A673 (cell line): Measurements from ENCODE around the gene LRCH1. TPM values are rescaled to one million over a fixed set of nuclear protein-coding genes. Genes with fewer than 3 reads are reported as not detected.

Source experiments
- BruUV-seq: library from RNA; stranded (reverse); fragments of 400-500 nt; replicated peaks from 2 replicates; lab custom pipeline; 2021; lab: Mats Ljungman, UMichigan
- CTCF ChIA-PET: fragments of 300-600 bp; sonication (Branson Sonifier 250); formaldehyde crosslinking; loops from one replicate; lab custom pipeline; 2022; ENCODE audit warnings: antibody characterized with exemption; lab: Charles Lee
- POLR2A ChIA-PET: fragments of 300-600 bp; sonication (Branson Sonifier 250); formaldehyde crosslinking; loops from one replicate; lab custom pipeline; 2022; ENCODE audit warnings: antibody characterized with exemption; ENCODE audit not compliant: low non-redundant PET; lab: Charles Lee
- DNase-seq: peaks from one replicate; pipeline ENCODE4 v3.0.0-alpha.2; 2015; ENCODE audit warnings: low spot score
- H3K27ac ChIP-seq: fragments of 200-600 bp; sonication (generic); 2 replicates; pipeline ENCODE4 v1.5.1; 2016; ENCODE audit warnings: mixed run types, low read depth, mild to moderate bottlenecking, mixed read lengths, antibody characterized with exemption, low read length; ENCODE audit not compliant: poor library complexity, severe bottlenecking
- H3K27me3 ChIP-seq: fragments of 200-600 bp; sonication (generic); replicated peaks from 2 replicates; pipeline ENCODE4 v1.6.1; 2017; ENCODE audit warnings: mixed run types, low read depth, mild to moderate bottlenecking, mixed read lengths, antibody characterized with exemption, low read length; ENCODE audit not compliant: insufficient read depth, poor library complexity
- H3K36me3 ChIP-seq: fragments of 200-600 bp; sonication (generic); 2 replicates; pipeline ENCODE4 v1.6.1; 2016; ENCODE audit warnings: mixed run types, mild to moderate bottlenecking, mixed read lengths, antibody characterized with exemption, low read length; ENCODE audit not compliant: insufficient read depth, poor library complexity, severe bottlenecking
- H3K4me1 ChIP-seq: fragments of 200-600 bp; sonication (generic); 2 replicates; pipeline ENCODE4 v1.6.1; 2017; ENCODE audit warnings: mixed run types, mild to moderate bottlenecking, mixed read lengths, antibody characterized with exemption, low read length; ENCODE audit not compliant: insufficient read depth, poor library complexity, severe bottlenecking
- H3K4me3 ChIP-seq: fragments of 200-600 bp; sonication (generic); 2 replicates; pipeline ENCODE4 v1.5.1; 2016; ENCODE audit warnings: low read depth, mixed run types, mild to moderate bottlenecking, mixed read lengths, low read length; ENCODE audit not compliant: poor library complexity, severe bottlenecking
- H3K9me3 ChIP-seq: fragments of 200-600 bp; sonication (generic); 2 replicates; pipeline ENCODE4 v1.6.1; 2016; ENCODE audit warnings: mixed run types, low read depth, mild to moderate bottlenecking, mixed read lengths, antibody characterized with exemption, low read length; ENCODE audit not compliant: poor library complexity, severe bottlenecking
- CTCF ChIP-seq: fragments of 300-800, 200-600 bp; sonication (generic); conservative IDR thresholded peaks from 2 replicates; pipeline ENCODE4 v1.5.1; 2017; ENCODE audit warnings: low read depth, mild to moderate bottlenecking, antibody characterized with exemption, low read length, moderate library complexity, mixed read lengths
- EZH2 ChIP-seq: fragments of 200-600 bp; sonication (generic); IDR thresholded peaks from 2 replicates; pipeline ENCODE4 v1.6.1; 2017; ENCODE audit warnings: borderline replicate concordance, low read depth, mild to moderate bottlenecking, mixed read lengths, antibody characterized with exemption, low read length; ENCODE audit not compliant: poor library complexity, severe bottlenecking
- intact Hi-C: fragments of 100-400 bp; cut with micrococcal nuclease; formaldehyde crosslinking; loops from one replicate; pipeline ENCODE4 v1.10.0; 2022; ENCODE audit not compliant: unreplicated experiment
- total RNA-seq: library from RNA; stranded (reverse); gene quantifications from 2 replicates; pipeline ENCODE4 v1.2.3, GENCODE V29; 2021

The LRCH1 gene
- total RNA-seq, 1 experiment from 2014 or later = 25.3 TPM

GRCh38 chr13:46796129-46796514, 243.2 kb downstream of the LRCH1 start:
- ChIA-PET CTCF (no interaction called here), POLR2A (no interaction called here)
- no peak for DNase-seq
- BruUV-seq = TSS peak; percentile 71
- H3K4me3 ChIP-seq = peak overlapping the region; percentile 69
- intact Hi-C loops = no loop called here
- peak overlapping the region; percentile 83 for H3K27ac ChIP-seq
- H3K36me3 ChIP-seq = peaks cover 18% of the 10 kb centered on the region
- no peaks in the 10 kb centered on the region for H3K27me3 ChIP-seq
- peaks cover 19% of the 10 kb centered on the region for H3K4me1 ChIP-seq
- TF ChIP-seq EZH2 (no peak), CTCF (no peak)
- H3K9me3 ChIP-seq = no peaks in the 10 kb centered on the region

DNA sequence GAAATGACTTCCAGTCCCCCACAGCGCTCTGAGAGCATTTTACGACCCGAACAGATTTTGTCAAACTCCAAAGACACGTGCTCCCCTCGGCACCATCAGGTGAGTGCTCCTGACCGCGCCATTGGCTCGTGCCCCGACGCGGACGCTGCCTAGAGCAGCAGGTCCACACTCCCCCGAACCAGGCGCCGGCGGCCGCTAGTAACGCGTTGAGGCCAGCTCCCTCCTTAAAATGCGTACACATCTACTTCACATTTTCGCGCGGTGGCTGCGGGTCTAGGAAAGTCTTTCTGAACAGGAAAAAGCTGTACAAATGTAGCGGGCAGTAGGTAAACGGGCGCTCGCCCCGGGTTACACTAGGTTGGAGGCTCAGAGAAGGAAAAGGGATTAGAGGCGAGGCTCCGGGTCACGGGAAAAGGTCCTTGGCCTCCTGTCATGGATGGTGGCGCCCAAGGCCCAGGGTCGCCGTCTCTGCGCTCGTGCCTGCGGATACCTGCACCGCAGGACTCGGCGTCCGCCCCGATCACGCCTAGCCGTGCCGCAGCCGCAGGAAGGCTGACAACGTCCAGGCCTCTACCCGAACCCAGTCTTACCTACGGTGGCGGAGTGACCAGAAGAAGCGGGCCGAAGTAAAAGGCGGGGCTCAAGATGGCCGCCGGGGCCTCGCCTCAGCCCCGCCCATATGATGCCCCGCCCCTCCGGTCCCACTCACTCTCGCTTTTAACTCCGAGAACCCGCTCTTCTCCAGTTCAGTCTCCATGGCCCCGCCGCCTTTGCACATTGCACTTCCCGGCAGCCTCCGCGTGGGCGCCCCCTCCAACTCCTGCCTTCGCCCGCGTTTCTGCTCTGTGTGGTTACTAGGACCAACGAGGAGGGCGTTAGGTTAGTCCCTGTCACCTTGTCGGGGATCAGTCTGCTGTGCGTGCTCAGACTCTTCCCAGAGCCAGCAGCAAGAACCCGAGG, 243.8 kb downstream of the LRCH1 start, which contains the start of gene ESD:
TSS of gene ESD (minus strand) at position 647 of the 960 bp plus-strand sequence. CDS start 5,748 bp downstream, outside the sequence.
- ChIA-PET POLR2A (no interaction called here), CTCF (no interaction called here)
- intact Hi-C loops = no loop called here

More for the DNA sequence above, 243.8 kb downstream of the LRCH1 start, which contains the start of gene ESD:
- H3K27ac ChIP-seq = peak within 1 kb of the TSS; percentile 83
- no peak for TF ChIP-seq EZH2
- no peak for TF ChIP-seq CTCF
- peak; percentile 96 for DNase-seq
- no peaks in the 10 kb centered on the region for H3K27me3 ChIP-seq
- peaks cover 19% of the 10 kb centered on the region for H3K4me1 ChIP-seq
- H3K36me3 ChIP-seq = peaks cover 12% of the 10 kb centered on the region
- BruUV-seq = no TSS peak
- no peaks in the 10 kb centered on the region for H3K9me3 ChIP-seq
- peak within 1 kb of the TSS; percentile 69 for H3K4me3 ChIP-seq
